T-helper 1 cell (primary cell): ENCODE data around the gene LAMA2.

Experiments
- DNase-seq, 5 donors: peaks; one replicate each; pipeline ENCODE4 v3.0.0-alpha.2; 2012 to 2020

The LAMA2 gene

DNA sequence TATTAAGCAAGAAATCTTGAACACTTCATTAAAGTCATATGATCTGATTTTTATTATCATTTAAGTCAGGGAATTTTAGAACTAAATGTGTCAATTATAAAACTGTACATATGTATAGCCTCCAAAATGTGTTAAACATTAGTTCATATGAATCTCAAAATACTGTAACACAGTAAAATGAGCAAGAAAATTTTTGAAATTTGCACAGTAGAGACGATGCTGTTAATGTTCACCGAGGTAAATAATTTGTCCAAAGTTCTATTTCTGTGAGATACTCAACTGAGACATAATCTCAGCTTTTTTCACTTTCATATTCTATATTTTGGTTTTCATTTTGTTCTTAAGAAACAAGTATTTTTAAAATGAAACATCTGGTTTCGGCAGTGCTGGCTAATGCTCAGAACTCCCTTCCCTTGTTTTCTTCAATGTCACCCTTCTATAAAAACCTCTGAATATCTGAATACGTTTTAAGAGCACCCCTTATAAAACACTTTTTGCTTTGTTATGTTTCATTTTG is 353.1 kb downstream of the LAMA2 start:
- DNase-seq: no peak

GRCh38 chr6:129238991-129239390 is 356.1 kb downstream of the LAMA2 start:
- DNase-seq: no peak

DNA sequence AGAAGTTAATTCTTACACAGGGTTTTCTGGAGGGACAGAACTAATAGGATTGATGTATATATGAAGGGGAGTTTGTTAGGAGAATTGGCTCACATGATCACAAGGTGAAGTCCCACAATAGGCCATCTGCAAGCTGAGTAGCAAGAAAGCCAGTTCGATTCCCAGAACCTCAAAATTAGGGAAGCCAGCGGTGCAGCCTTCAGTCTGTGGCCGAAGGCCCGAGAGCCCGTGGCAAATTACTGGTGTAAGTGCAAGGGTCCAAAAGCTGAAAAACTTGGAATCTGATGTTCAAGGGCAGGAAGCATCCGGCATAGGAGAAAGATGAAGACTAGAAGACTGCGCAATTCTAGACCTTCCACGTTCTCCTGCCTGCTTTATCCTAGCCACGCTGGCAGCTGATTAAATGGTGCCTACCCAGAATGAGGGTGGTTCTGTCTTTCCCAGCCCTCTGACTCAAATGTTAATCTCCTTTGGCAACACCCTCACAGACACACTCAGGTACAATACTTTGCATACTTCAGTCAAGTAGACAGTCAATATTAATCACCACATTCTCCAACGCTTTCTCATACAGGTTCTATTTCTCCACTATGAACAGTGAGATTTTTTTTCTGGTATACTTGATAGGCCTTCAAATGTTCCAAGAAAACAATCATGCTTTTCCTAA is 357.0 kb downstream of the LAMA2 start:
- DNase-seq: no peak

DNA sequence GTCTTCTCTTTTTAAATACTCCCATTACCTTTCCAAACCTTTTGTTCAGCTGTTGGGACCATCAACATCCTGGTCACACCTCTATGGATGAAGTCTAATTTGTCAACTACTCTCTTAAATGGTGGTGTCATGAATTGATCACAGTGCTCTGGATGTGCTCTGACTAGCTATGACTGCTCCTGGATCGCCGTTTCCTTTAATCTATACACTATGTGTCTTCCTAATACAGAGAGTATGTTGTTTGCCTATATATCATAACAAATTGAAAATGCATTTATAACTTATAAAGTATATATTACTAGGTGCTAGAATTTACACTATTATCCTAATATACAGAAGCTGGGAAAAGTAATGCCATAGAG is 357.5 kb downstream of the LAMA2 start:
- no peak for DNase-seq

GRCh38 chr6:129242546-129242945 is 359.6 kb downstream of the LAMA2 start:
- no peak for DNase-seq

GRCh38 chr6:129243377-129243776 is 360.4 kb downstream of the LAMA2 start:
- no peak for DNase-seq

DNA sequence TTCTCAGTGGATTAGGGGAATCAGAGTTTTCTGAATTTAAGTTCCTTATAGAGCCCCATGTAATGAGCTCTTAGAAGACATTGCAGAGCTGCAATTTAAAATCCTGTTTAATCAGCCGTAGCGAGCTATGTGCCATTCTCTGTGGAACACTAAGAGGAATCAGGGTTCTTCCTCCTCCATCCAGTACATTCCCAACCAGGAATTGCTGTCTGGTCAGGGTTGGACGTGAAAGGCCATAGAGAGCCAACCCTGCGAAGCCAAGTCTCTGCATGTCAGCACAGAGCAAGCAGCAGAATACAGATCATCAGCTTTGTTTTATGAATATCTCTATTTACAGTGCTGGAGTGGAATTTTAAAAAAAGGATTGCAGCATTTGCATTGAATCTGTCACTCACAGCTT is 366.0 kb downstream of the LAMA2 start:
- no peak for DNase-seq

- peak in 3 of 5 donors; percentile 3 to 42 (median 11) for DNase-seq
These were observed 368.9 kb downstream of the LAMA2 start for GRCh38 chr6:129251669-129252376.

DNA sequence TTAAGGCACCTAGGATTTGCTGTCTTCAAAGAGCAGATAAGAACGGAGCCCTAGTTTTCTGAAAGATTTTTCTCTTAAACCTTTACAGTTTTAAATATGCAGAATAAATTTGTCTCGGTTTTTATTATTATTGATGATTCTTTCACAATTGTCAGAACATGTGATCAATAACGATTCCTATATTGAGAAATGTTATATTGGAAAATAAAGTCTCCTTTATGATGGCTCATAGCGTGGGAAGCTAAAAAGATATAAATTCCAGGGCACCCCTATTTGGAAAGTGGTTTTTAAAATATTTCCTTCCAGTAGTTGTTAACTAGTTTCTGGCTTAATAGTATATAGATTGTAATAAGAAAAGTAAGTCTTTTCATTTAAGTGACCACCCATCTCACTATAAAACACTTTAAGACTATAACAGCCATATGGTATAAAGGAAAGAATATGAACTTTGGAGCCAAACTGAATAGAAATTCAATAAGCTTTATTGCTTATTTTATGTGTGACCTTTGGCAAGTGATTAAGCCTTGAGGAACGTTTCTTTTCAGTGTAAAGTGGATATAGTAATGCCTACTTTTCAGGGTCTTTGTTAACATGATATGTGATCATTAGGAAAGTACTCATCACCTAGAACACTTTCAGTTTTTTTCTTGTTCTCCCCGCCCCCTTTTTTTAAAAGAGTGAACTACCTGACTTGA is 369.6 kb downstream of the LAMA2 start:
- DNase-seq: no peak

DNA sequence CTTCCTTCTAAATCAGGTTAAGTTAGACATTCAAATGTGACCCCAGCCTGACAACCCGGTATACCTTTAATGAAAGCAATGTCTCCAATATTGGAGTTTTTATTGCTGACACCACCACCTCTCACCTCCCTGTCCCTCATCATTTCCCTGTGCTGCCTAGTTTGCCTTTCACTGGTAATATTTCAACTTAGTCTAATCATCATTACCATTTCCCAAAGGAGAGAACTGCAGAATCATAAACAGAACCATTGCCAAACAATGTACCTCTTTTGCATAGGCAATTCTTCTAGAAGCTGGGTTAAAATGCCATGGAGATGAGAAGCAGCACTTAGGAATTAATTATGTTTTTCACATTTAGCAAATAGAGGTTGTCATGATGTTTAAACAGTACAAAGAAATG is 370.3 kb downstream of the LAMA2 start:
- no peak for DNase-seq

- peak in 1 of 5 donors; percentile 1 for DNase-seq
These were observed 370.8 kb downstream of the LAMA2 start for GRCh38 chr6:129253727-129254126.

DNA sequence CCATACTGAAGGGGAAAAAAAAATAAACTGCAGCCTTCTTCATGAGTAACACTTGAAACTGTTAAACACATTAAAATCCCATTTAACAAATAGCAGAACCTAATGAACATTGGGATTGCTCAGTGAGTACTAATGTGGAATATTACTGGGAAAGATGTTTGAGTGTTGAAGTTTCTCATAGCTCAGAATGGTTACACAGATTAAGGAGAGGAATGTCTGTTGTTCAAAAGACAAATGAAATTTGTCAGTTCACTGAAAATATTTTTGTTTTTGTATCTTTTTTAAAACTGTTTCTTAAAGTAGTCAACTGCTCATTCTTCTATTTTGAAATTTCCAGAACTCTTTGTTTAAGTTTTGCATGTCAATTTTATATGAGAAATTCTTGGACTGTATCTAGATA is 374.3 kb downstream of the LAMA2 start:
- DNase-seq: no peak

GRCh38 chr6:129262661-129263060 is 379.7 kb downstream of the LAMA2 start:
- no peak for DNase-seq

GRCh38 chr6:129263176-129263575 is 380.2 kb downstream of the LAMA2 start:
- no peak for DNase-seq

- DNase-seq: no peak
These were observed 381.6 kb downstream of the LAMA2 start for GRCh38 chr6:129264480-129265045.

DNA sequence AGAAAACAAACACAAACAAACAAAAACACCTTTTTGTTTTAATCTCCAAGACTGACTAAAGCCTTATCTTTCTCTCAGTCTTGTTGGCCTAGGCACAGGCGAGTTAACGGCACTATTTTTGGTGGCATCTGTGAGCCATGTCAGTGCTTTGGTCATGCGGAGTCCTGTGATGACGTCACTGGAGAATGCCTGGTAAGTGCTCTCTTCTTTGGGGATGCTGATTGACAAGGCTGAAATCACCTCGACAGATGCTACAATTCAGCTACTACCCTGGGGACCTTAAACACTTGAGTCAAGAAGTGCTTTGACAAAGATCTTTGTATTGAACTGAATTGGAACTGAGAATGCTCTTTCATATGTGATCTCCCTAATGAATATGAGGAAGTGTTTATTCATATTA is 384.1 kb downstream of the LAMA2 start:
- no peak for DNase-seq

GRCh38 chr6:129269076-129269475 is 386.1 kb downstream of the LAMA2 start:
- DNase-seq: no peak

- DNase-seq: no peak
These were observed 387.0 kb downstream of the LAMA2 start for GRCh38 chr6:129269891-129270290.

- DNase-seq: no peak
These were observed 387.5 kb downstream of the LAMA2 start for GRCh38 chr6:129270450-129270849.

DNA sequence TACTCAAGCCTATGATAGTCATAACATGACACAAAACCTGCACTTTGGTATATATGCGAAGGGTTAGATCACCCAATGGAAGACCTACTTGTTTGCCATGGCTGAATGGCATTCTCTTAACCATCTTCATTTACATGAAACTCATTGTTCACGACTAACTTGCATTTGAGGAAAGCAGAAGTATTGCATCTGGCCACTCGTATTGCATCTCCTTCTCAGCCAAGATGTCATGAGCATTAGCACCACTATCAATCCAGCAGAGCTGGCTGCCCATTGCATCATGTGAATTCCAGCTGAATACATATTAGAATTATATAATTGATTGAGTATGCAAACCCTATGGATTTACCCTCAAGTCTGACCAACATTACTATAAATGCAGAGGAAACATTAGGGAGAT is 390.2 kb downstream of the LAMA2 start:
- no peak for DNase-seq

DNA sequence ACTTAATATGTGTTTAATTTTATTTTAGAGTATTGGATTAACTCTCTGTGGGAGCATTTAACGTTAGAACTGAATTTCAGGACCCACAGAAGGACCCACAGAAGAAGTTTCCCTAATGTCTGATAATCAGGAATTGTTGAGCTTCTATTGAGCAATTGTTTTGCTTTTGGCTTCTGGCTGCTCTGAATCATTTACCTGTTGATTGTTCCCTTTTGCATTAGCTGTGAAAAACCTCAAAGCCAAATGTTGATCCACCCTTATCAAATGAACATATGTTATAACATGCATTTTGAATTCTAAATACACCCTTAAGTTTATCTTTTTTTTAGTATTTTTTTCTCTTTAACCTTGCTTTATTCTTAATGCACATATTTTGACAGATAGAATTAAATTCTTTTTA is 393.5 kb downstream of the LAMA2 start:
- DNase-seq: no peak

DNA sequence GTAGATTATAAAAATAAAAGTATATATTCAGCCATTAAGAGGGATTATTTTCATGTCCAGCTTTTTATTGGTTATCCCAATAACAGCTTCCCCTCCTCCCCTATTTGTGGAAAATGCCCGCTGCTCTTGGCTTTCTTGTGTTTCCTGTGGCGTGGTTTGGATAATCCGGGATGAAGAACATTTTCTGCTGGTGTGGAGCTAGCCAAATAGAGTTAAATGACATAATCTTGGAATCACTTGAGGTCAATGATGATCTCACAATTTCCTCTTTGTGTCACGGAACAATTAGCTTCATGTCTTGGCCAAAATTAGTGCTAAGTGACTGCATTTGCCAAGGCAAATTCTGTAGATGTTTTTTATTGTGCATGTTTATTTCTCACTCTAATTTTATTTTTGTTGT is 394.0 kb downstream of the LAMA2 start:
- no peak for DNase-seq
